ENCODE results near the gene POFUT1. TPM values are rescaled to one million over a fixed set of nuclear protein-coding genes. Genes with fewer than 3 reads are reported as not detected.

Gene POFUT1
- polyA plus RNA-seq, 1 donor (not counting 4 experiments of a cell fraction or from before 2014, with no cell fraction given) = 25.1 TPM

GRCh38 chr20:32163951-32164350 lies 43.7 kb upstream of the POFUT1 start:
- dilution Hi-C loops (cut with MboI; ENCODE audit: extremely low pct_ligation_motif_present, low sequenced_read_pairs) = no loop called here
- FAIRE-seq (no peak), DNase-seq (ENCODE audit: low read depth, low spot score) (no peak)
- no peaks in the 10 kb centered on the region for H3K9me1 ChIP-seq (ENCODE audit: control insufficient read depth, extremely low read depth, insufficient read depth, low read length)
- H3K79me2 ChIP-seq (ENCODE audit: control insufficient read depth, insufficient read depth, low read length) = no peaks in the 10 kb centered on the region
- H3K4me1 ChIP-seq (ENCODE audit: control insufficient read depth, extremely low read depth, insufficient read depth, low read length) = no peaks in the 10 kb centered on the region
- no peak overlapping the region for H3K27ac ChIP-seq (ENCODE audit: control insufficient read depth, insufficient read depth, low read length)
- no peak overlapping the region for H3K4me3 ChIP-seq (ENCODE audit: control insufficient read depth in 2 of 3, extremely low read depth in 1 of 3, insufficient read depth in 2 of 3, low read depth in 1 of 3, low read length in 3 of 3)
- no peak overlapping the region for H3K9ac ChIP-seq (ENCODE audit: control insufficient read depth, extremely low read depth, insufficient read depth, low read length)
- H3K9me3 ChIP-seq (ENCODE audit: control insufficient read depth, low read depth, low read length) = no peaks in the 10 kb centered on the region
- peaks cover 36 to 40% of the 10 kb centered on the region in 2 experiments for H3K36me3 ChIP-seq (ENCODE audit: control insufficient read depth in 2 of 2, extremely low read depth in 1 of 2, insufficient read depth in 2 of 2, low read length in 2 of 2)
- H3K27me3 ChIP-seq (ENCODE audit: control insufficient read depth, extremely low read depth, insufficient read depth, low read length) = no peaks in the 10 kb centered on the region
- no peak overlapping the region for H3K4me2 ChIP-seq (ENCODE audit: control insufficient read depth, extremely low read depth, insufficient read depth, low read depth, low read length)
- no peak overlapping the region for H2AFZ ChIP-seq (ENCODE audit: control insufficient read depth, low read length)
- TF ChIP-seq EZH2 (IDR thresholded peaks at IDR 0.05; ENCODE audit: low read length) (no peak), CTCF (optimal IDR thresholded peaks at IDR 0.05 in 1 of 3, IDR thresholded peaks at IDR 0.05 in 1 of 3, conservative IDR thresholded peaks at IDR 0.05 in 1 of 3; ENCODE audit: extremely low read depth in 1 of 3, insufficient read depth in 2 of 3, low read length in 3 of 3) (no peak)
- no peaks in the 10 kb centered on the region for H4K20me1 ChIP-seq (ENCODE audit: control insufficient read depth, extremely low read depth, insufficient read depth, low read length)

DNA sequence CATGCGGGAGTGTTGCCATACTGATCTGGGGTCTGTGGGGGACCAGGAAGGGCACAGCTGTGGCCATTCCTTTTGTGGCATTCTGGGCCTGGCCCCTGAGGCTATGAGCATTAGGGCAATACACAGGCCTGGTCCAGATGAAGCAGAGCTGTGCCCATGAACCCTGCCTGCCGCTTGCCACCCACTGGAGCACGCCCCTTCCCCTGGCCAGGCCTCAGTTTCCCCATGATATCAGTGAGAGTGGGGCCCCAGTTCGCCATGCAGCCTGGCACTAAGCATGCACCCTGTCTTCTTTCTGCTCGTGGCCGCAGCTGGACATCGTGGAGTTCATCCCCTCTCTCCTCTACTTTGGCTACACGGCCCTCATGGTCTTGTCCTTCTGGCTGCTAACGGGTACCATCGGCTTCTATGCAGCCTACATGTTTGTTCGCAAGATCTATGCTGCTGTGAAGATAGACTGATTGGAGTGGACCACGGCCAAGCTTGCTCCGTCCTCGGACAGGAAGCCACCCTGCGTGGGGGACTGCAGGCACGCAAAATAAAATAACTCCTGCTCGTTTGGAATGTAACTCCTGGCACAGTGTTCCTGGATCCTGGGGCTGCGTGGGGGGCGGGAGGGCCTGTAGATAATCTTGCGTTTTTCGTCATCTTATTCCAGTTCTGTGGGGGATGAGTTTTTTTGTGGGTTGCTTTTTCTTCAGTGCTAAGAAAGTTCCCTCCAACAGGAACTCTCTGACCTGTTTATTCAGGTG lies 42.5 kb upstream of the POFUT1 start:
- H4K20me1 ChIP-seq (ENCODE audit: control insufficient read depth, extremely low read depth, insufficient read depth, low read length) = no peaks in the 10 kb centered on the region
- peaks cover 24 to 33% of the 10 kb centered on the region in 2 experiments for H3K36me3 ChIP-seq (ENCODE audit: control insufficient read depth in 2 of 2, extremely low read depth in 1 of 2, insufficient read depth in 2 of 2, low read length in 2 of 2)
- no peak overlapping the region for H3K4me2 ChIP-seq (ENCODE audit: control insufficient read depth, extremely low read depth, insufficient read depth, low read depth, low read length)
- no peak overlapping the region for H3K27ac ChIP-seq (ENCODE audit: control insufficient read depth, insufficient read depth, low read length)
- no peaks in the 10 kb centered on the region for H3K27me3 ChIP-seq (ENCODE audit: control insufficient read depth, extremely low read depth, insufficient read depth, low read length)
- no peaks in the 10 kb centered on the region for H3K79me2 ChIP-seq (ENCODE audit: control insufficient read depth, insufficient read depth, low read length)
- H3K9me3 ChIP-seq (ENCODE audit: control insufficient read depth, low read depth, low read length) = no peaks in the 10 kb centered on the region
- H3K4me3 ChIP-seq (ENCODE audit: control insufficient read depth in 2 of 3, extremely low read depth in 1 of 3, insufficient read depth in 2 of 3, low read depth in 1 of 3, low read length in 3 of 3) = no peak overlapping the region
- DNase-seq (ENCODE audit: low read depth, low spot score) (no peak), FAIRE-seq (no peak)
- TF ChIP-seq EZH2 (IDR thresholded peaks at IDR 0.05; ENCODE audit: low read length) (no peak), CTCF (optimal IDR thresholded peaks at IDR 0.05 in 1 of 3, IDR thresholded peaks at IDR 0.05 in 1 of 3, conservative IDR thresholded peaks at IDR 0.05 in 1 of 3; ENCODE audit: extremely low read depth in 1 of 3, insufficient read depth in 2 of 3, low read length in 3 of 3) (no peak)
- no peak overlapping the region for H2AFZ ChIP-seq (ENCODE audit: control insufficient read depth, low read length)
- H3K9me1 ChIP-seq (ENCODE audit: control insufficient read depth, extremely low read depth, insufficient read depth, low read length) = no peaks in the 10 kb centered on the region
- no peak overlapping the region for H3K9ac ChIP-seq (ENCODE audit: control insufficient read depth, extremely low read depth, insufficient read depth, low read length)
- dilution Hi-C loops (cut with MboI; ENCODE audit: extremely low pct_ligation_motif_present, low sequenced_read_pairs) = no loop called here
- no peaks in the 10 kb centered on the region for H3K4me1 ChIP-seq (ENCODE audit: control insufficient read depth, extremely low read depth, insufficient read depth, low read length)
